HEK293 (cell line): ENCODE measurements around the gene MPPE1.

Experiments used
- BCL11A ChIP-seq: fragments of 450-650 bp; formaldehyde crosslinking; IDR thresholded peaks from 2 replicates; pipeline ENCODE4 v1.5.1; 2016; ENCODE audit warnings: low read depth, missing biosample characterization, missing genetic modification characterization
- CTCF ChIP-seq: fragments of 450-650 bp; formaldehyde crosslinking; IDR thresholded peaks from 2 replicates; pipeline ENCODE4 v1.5.1; 2016; ENCODE audit warnings: missing biosample characterization, missing genetic modification characterization
- PRDM10 ChIP-seq: fragments of 450-650 bp; formaldehyde crosslinking; IDR thresholded peaks from 2 replicates; pipeline ENCODE4 v1.5.1; 2016; ENCODE audit warnings: missing biosample characterization, missing genetic modification characterization
- WT1 ChIP-seq: fragments of 450-650 bp; formaldehyde crosslinking; IDR thresholded peaks from 2 replicates; pipeline ENCODE4 v1.5.1; 2016; ENCODE audit warnings: missing biosample characterization, missing genetic modification characterization
- YY1 ChIP-seq: fragments of 450-650 bp; formaldehyde crosslinking; IDR thresholded peaks from 2 replicates; pipeline ENCODE4 v1.5.1; 2018; ENCODE audit warnings: missing biosample characterization, missing genetic modification characterization
- ZNF148 ChIP-seq: fragments of 450-650 bp; formaldehyde crosslinking; IDR thresholded peaks from 2 replicates; pipeline ENCODE4 v1.5.0; 2017; ENCODE audit warnings: missing biosample characterization, missing genetic modification characterization, borderline replicate concordance
- ZNF184 ChIP-seq: fragments of 450-650 bp; IDR thresholded peaks from 2 replicates; pipeline ENCODE4 v1.5.1; 2018; ENCODE audit warnings: missing biosample characterization, mild to moderate bottlenecking, missing genetic modification characterization
- ZNF274 ChIP-seq, 2 experiments: fragments of 200-500 bp in 1 of 2; fragments of 450-650 bp in 1 of 2; sonication (Bioruptor generic) in 1 of 2; formaldehyde crosslinking in 1 of 2; IDR thresholded peaks; 2 replicates each; pipeline versions ENCODE4 v1.5.1 to v1.6.1; 2014 to 2016; ENCODE audit warnings: borderline replicate concordance in 1 of 2, inconsistent platforms in 1 of 2, low read length in 1 of 2, missing biosample characterization in 1 of 2, missing genetic modification characterization in 1 of 2
- ZNF324 ChIP-seq: fragments of 450-650 bp; formaldehyde crosslinking; IDR thresholded peaks from 2 replicates; pipeline ENCODE4 v1.5.1; 2016; ENCODE audit warnings: missing biosample characterization, missing genetic modification characterization
- ZNF335 ChIP-seq: fragments of 450-650 bp; formaldehyde crosslinking; conservative IDR thresholded peaks from 2 replicates; pipeline ENCODE4 v1.5.1; 2016; ENCODE audit warnings: missing biosample characterization, missing genetic modification characterization
- ZNF416 ChIP-seq: fragments of 450-650 bp; formaldehyde crosslinking; IDR thresholded peaks from 2 replicates; pipeline ENCODE4 v1.5.1; 2016; ENCODE audit warnings: missing biosample characterization, missing genetic modification characterization
- ZNF449 ChIP-seq: fragments of 450-650 bp; formaldehyde crosslinking; IDR thresholded peaks from 2 replicates; pipeline ENCODE4 v1.5.1; 2017; ENCODE audit warnings: missing biosample characterization, mild to moderate bottlenecking, missing genetic modification characterization, moderate library complexity
- ZNF621 ChIP-seq: fragments of 450-650 bp; formaldehyde crosslinking; IDR thresholded peaks from 2 replicates; pipeline ENCODE4 v1.5.1; 2017; ENCODE audit warnings: missing biosample characterization, missing genetic modification characterization

GRCh38 chr18:11905613-11906012 lies 2.5 kb downstream of the MPPE1 start:
- TF ChIP-seq CTCF (tag by site-specific recombination): no peak
- TF ChIP-seq ZNF416 (tag by site-specific recombination): no peak
- no peak for TF ChIP-seq BCL11A (tag by site-specific recombination)
- no peak for TF ChIP-seq ZNF184 (tag by site-specific recombination)
- TF ChIP-seq YY1: no peak
- TF ChIP-seq ZNF335 (tag by site-specific recombination): no peak
- no peak for TF ChIP-seq WT1 (tag by site-specific recombination)
- TF ChIP-seq ZNF324 (tag by site-specific recombination): no peak
- TF ChIP-seq ZNF621: no peak
- TF ChIP-seq ZNF274 (IDR thresholded peaks at IDR 0.05; ENCODE audit: low read length): no peak
- no peak for TF ChIP-seq ZNF274 (tag by site-specific recombination; IDR thresholded peaks at IDR 0.05; ENCODE audit: borderline replicate concordance)
- no peak for TF ChIP-seq ZNF148 (tag by site-specific recombination)
- TF ChIP-seq ZNF449: no peak
- TF ChIP-seq PRDM10 (tag by site-specific recombination): no peak
